C4-2B (cell line): Measurements from ENCODE around the gene TFAP2C.

Experiments used
- H3K27ac ChIP-seq: fragments of 450-650 bp; 2 replicates; pipeline ENCODE4 v1.5.1; 2017
- CTCF ChIP-seq: fragments of 450-650 bp; conservative IDR thresholded peaks from 2 replicates; pipeline ENCODE4 v1.5.1; 2017; ENCODE audit warnings: mild to moderate bottlenecking
- ZFX ChIP-seq: fragments of 450-650 bp; IDR thresholded peaks from 2 replicates; pipeline ENCODE4 v1.6.1; 2017

Gene TFAP2C

GRCh38 chr20:56628015-56628872, 862 bp upstream of the TFAP2C start:
- TF ChIP-seq ZFX (no peak), CTCF (no peak)
- H3K27ac ChIP-seq = peak overlapping the region; percentile 92

- peak overlapping the region; percentile 92 for H3K27ac ChIP-seq
- TF ChIP-seq CTCF = no peak
- no peak for TF ChIP-seq ZFX
Measured at GRCh38 chr20:56629464-56630085, 469 bp downstream of the TFAP2C start.

- TF ChIP-seq ZFX (0 out of 2 replicates have a peak, but pooled peaks have one; percentile 65), CTCF (peak; percentile 83)
- H3K27ac ChIP-seq = peak overlapping the region; percentile 92
Measured at GRCh38 chr20:56630086-56630493, 984 bp downstream of the TFAP2C start.

GRCh38 chr20:56630506-56631317, 1.6 kb downstream of the TFAP2C start:
- peak overlapping the region; percentile 92 for H3K27ac ChIP-seq
- no peak; the same call in 1 of the 2 replicates for TF ChIP-seq ZFX
- TF ChIP-seq CTCF = peak; percentile 61

GRCh38 chr20:56631318-56631989, 2.3 kb downstream of the TFAP2C start:
- no peak for TF ChIP-seq CTCF
- TF ChIP-seq ZFX = no peak
- peak overlapping the region; percentile 92; the same call in 1 of the 2 replicates for H3K27ac ChIP-seq

- no peak for TF ChIP-seq CTCF
- H3K27ac ChIP-seq = no peak overlapping the region
Measured at GRCh38 chr20:56631990-56632327, 2.9 kb downstream of the TFAP2C start.
